Mucosa of gallbladder (tissue), 1 donor: Measurements from ENCODE around the gene CENPVL2. TPM values are rescaled to one million over a fixed set of nuclear protein-coding genes. Genes with fewer than 3 reads are reported as not detected.
A peak's percentile ranks its signal among the peaks of the same experiment; 100 is the strongest.
"Not testable (repeated sequence)": the region's sequence is repeated elsewhere in the genome, so short reads cannot be mapped to it uniquely, and the experiment has no call there.

Experiments used
- DNase-seq: peaks from one replicate; pipeline ENCODE4 v3.0.0-alpha.2; 2020; ENCODE audit warnings: low spot score
- total RNA-seq: library from RNA; stranded (reverse); gene quantifications from one replicate; pipeline ENCODE4 v1.2.1, GENCODE V29; 2021
- donor health status: DM: no; HTN: no; CAD: no.

The CENPVL2 gene
- 0.17 TPM for total RNA-seq

DNA sequence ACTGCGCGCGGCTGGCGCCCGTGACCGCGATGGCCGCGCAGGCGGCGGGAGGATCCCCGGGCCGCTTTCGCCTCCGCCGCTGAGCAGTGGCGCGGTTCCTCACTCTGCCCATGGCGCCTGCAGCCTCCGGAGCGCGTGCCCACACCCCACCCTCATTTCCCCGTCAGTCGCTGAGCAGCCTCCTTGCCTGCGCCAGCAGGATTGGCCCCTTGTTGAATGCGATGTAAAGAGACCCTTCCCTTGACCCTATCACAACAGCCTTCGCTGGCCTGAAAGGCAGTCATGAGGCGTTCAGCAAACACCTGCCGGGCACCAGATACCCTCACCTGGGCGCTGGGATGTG, at the start of gene CENPVL2:
Gene CENPVL2, minus strand, starts transcription at position 112 of the 343 bp plus-strand sequence. Its CDS starts 0 bp downstream, at position 112.
- not testable (repeated sequence) for DNase-seq

DNA sequence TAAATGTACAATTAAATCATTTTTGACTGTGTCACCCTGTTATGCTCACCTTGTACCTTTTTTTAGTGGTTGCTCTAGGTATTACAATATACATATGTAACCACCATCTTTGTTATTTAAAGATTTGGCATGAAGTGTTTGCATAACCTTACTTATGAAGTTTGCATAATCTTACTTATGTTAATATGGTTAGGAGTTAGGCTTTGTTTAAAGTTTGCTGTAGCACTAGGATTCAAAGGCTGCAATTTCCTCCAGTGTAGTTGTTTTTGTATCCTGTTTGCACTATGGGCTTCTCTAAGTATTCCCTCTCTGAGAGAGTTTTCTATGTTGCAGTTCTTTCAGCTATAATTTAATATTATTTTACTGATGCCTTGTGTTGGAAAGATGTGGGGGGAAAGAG, 45.6 kb upstream of the CENPVL2 start:
- no peak for DNase-seq

GRCh38 chrX:51712943-51713647, 30.5 kb upstream of the CENPVL2 start:
- DNase-seq, result not testable (repeated sequence)

- not testable (repeated sequence) for DNase-seq
Measured at GRCh38 chrX:51710277-51711164, 27.9 kb upstream of the CENPVL2 start, which contains the start of gene CENPVL1. TSS of gene CENPVL1 (plus strand) at chrX:51710512. CDS start at chrX:51710512, 0 bp downstream.

DNA sequence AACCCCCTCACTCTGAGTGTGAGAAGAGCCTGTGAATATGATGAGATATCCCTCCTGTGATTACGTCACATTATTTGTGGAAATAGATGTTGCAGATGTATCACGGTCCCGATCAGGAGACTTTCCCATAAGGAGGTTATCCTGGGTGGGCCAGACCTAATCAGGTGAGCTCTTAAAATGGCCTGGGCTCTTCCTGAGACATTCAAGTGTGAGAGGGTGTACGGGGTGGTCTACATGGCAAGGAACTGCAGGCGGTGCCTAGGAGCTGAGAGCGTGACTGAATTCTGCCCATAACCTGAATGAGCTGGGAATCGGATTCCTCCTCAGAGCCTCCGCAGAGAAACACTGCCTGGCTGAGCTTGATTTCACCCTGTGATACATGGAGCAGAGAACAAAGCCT, 14.8 kb upstream of the CENPVL2 start:
- DNase-seq, result no peak

- DNase-seq, result no peak
Measured at GRCh38 chrX:51694254-51694653, 11.6 kb upstream of the CENPVL2 start.

DNA sequence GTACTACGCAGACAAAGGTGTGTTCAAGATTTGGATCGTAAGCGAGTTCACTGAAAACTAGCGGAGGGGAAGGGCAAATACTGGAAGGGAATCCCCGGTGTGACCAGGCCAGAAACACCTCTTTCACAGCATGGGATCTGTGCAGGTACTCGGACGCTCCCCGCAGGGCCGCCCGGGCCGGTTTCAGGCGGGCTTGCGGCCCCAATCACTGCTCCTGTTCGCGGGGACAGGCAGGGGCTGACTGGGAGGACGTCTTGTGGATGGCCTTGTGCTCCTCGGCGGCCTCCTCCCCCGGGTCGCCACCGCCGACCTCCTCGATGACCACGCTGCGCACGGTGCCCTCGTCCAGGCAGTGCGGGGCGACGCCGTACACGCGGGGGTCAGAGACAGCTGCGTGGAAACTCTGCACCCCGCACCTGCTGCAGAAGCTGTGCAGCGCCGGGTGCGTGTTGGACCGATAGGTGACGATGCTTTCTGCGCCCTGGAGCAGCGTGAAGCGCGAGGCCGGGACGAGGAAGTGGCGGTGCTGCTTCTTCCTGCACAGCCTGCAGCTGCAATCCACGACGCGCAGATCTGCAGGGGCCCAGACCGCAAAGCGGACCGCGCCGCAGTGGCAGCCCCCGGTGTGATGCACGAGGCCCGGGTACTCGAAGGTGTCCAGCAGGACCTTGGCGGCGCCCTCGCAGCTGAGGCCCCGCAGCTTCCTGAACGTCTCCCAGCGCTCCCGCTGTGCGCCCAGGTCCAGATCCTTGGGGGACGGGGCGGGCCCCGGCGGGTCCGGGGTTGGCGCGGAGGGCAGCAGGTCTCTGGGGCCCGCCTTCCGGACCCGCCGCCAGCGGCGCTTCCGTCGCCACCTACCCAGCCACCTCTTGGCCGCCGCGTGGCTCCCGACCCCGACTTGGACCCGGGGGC, 567 bp downstream of the CENPVL2 start:
- DNase-seq, result not testable (repeated sequence)

- DNase-seq, result not testable (repeated sequence)
Measured at GRCh38 chrX:51679689-51680433, 2.8 kb downstream of the CENPVL2 start.

DNA sequence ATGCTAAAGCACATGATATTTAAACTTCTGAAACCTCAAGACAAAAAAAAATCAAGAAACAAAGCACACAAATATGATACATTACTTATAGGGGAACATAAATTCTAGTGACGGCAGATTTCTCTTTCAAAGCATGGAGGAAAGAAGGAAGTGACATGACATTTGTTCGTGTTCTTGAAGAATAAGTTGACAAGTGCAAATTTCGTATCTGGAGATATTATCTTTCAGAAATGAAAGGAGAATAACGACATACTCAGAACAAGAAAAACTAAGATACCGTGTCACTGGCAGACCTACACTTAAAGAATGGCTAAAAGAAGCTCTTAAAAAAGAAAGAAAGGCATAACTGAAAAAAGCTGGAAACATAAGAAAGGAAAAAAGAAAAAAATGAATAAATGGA, 16.6 kb downstream of the CENPVL2 start:
- no peak for DNase-seq

GRCh38 chrX:51643377-51643776, 39.3 kb downstream of the CENPVL2 start:
- DNase-seq, result no peak

DNA sequence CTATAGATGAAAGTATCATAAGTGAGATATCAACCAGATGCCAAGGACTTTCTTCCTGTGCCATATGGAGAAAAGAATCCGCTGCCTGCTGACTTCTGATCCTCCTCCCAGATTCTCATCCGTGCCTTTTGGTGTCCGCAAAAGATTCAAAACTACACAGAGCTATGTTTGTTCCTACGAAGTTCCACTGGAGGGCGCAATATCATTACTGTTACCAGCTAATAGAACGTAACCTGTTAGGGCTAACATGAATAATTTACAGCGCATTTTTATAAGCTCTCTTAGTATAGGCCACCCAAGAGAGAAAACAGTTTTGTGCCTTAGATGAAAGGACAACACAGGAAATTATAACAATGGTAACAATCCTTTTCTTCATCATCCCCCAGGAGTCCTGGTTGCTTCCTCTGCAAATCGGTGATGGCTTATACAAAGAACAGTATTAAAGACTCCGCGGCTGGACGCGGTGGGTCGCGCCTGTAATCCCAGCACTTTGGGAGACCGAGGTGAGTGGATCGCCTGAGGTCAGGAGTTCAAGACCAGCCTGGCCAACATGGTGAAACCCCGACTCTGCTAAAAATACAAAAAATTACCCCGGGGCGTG, 41.1 kb downstream of the CENPVL2 start:
- peak; percentile 17 for DNase-seq

- DNase-seq, result not testable (repeated sequence)
Measured at GRCh38 chrX:51636511-51636910, 46.1 kb downstream of the CENPVL2 start.

Other genes with a start within 250 kb of the CENPVL2 start
- 1.5 TPM for gene NUDT11, start 186.2 kb downstream of the CENPVL2 start, total RNA-seq
- not detected for gene CENPVL3, start 63.9 kb downstream of the CENPVL2 start, total RNA-seq
- 0.17 TPM for gene CENPVL1, start 27.7 kb upstream of the CENPVL2 start, total RNA-seq
- 13.4 TPM for gene GSPT2, start 60.6 kb upstream of the CENPVL2 start, total RNA-seq
- gene MAGED1, start 210.8 kb upstream of the CENPVL2 start, total RNA-seq, result 214 TPM